ENCODE data around the gene IARS2. TPM values are rescaled to one million over a fixed set of nuclear protein-coding genes. Genes with fewer than 3 reads are reported as not detected.

IARS2 gene
- 95.3 and 110 TPM in 2 replicates for total RNA-seq (2014; rRNA removed; shearing (Covaris generic))

GRCh38 chr1:220094016-220094911, at the start of gene IARS2:
IARS2 (plus strand) TSS chr1:220094132; CDS start chr1:220094217, 85 bp downstream.

DNA sequence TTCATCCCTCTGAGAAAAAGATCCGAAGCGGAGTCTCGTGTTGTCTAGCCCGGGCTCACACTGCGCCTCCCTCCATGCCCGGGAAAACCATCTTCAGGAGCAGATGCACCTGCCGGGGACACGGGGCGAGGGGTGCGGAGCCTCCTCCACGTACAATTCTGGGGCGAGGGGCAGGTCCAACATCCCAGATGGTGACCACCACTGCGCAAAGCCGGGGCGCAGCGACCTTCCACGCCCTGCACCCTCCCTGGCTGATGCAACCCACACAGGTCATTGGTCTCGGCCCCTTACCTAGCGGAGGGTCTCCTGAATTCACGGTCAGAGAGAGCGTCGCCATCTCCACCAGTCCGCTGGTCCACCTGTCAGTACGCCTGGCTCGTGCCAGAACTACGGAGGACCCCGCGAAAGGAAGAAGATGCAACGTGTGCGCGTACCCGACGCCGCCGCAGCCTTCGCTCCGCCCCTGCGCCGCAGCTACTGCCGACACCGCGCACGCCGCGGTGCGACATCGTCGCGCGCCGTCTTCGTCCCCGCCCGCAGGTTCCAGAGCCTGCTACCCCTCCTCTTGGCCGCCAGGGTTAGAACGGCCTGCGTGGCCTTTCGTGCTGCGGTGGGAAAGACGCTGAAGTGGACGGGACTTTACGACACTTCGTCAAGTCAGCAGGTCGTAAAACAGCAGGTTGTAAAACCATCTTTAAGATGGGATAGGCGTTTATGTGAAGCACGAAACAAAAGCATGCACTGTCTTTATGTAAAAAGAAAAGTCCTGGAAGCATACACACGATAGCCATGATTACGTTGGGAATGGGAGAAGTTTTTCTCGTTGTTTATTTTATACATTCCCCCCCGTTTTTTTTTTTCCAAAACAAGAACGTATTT, 47.6 kb upstream of the IARS2 start, which contains the start of gene EPRS1:
Gene EPRS1, minus strand, starts transcription at position 454 of the 879 bp plus-strand sequence. Its CDS starts 117 bp downstream, at position 337.

GRCh38 chr1:220089650-220090556, 4.0 kb upstream of the IARS2 start, which contains the start of gene BPNT1:
BPNT1 (minus strand) TSS chr1:220089788; CDS start chr1:220079846, 9,942 bp downstream.

Small RNA genes within 50 kb of the gene (small RNA-seq; reads per million reads assigned to genes)
- gene MIR194-1 (not detected), gene MIR215 (not detected)

Other genes starting within 250 kb of the IARS2 start
- gene SLC30A10, start 165.6 kb upstream of the IARS2 start, total RNA-seq (2014; rRNA removed; shearing (Covaris generic)), result not detected in 2 replicates
- gene EPRS1, start 47.6 kb upstream of the IARS2 start, total RNA-seq (2014; rRNA removed; shearing (Covaris generic)), result 228 and 231 TPM in 2 replicates
- 37.6 and 44.4 TPM in 2 replicates for gene BPNT1, start 4.3 kb upstream of the IARS2 start, total RNA-seq (2014; rRNA removed; shearing (Covaris generic))
- gene RAB3GAP2, start 178.3 kb downstream of the IARS2 start, total RNA-seq (2014; rRNA removed; shearing (Covaris generic)), result 24.5 and 27.9 TPM in 2 replicates

Measured in A375 (cell line).